CD4-positive, alpha-beta T cell treated with Interleukin-15 for 1 hour (primary cell): ENCODE measurements around the gene CLDN2.

ENCODE experiments used
- DNase-seq: peaks from one replicate; pipeline ENCODE4 v3.0.0-alpha.2; 2020

Gene CLDN2

GRCh38 chrX:106927023-106927422, 6.8 kb downstream of the CLDN2 start:
- no peak for DNase-seq

DNA sequence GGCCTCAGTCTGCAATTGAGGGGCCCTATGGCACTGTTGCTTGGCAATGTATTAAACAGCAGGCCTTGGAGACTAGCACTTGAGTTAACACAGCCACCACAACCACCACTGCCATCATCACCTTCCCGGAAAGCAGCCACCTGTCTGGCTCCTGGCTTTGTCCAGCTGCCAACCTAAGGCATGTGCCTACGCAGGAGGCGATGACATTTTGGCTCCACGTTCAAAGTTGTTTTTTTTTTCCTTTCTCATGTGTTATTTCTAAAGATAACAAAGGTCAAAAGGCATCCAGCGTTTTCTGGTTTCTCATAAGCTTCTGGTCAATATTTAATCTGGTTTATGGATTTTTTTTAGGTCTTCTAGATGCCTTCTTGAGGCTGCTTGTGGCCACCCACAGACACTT, 7.5 kb downstream of the CLDN2 start:
- DNase-seq: no peak

GRCh38 chrX:106928227-106928626, 8.0 kb downstream of the CLDN2 start:
- DNase-seq: no peak

DNA sequence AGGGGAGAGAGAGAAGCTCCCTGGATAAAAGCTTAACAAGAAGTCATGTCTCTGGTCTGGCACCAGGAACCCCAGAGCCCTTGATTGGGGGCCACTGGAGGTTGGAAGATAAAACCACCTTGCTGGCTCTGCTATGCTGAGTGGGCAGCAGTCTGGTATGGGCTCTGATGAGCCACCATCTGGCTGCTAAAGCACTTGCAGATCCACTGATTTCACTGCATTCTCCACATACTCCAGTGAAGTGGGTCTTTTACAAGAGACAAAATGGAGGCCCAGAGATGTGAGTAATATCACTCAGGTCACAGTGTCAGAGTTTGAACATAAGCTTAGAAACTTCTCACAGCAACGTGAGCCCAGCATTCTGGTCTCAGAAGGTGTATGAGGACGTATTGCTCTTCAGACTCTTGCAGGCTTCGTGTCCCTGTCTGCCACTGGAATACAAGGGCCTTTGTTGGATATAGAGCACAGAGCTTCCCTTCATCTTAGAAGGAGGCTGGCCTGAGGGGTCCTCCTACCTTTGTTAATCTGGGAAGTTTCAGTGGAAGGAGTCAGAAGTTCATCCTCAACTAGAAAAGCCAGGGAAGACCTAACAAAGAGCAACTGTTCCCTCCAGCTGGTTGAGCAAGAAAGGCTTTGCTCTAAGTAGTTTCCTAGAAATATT, 11.8 kb downstream of the CLDN2 start:
- no peak for DNase-seq

DNA sequence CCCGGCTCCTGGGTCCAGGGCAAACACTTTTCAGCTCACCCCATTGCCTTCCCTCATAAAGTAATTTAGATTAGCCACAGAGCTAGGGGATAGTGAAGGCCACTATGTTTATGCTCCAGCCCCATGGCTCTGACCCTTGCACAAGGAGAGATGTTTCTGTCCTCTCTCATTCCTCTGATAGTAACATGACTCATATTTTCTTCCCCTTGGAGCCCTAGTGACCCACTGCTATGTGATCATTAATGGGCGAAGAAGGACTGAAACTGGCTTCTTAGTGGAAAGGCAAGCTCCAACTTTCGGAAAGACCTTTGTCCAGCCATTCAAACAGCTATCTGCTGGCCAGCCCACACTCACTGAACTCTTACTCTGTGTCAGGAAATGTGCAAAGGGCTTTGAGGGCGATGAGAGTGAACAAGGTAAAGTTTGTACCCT, 12.3 kb downstream of the CLDN2 start:
- no peak for DNase-seq

DNA sequence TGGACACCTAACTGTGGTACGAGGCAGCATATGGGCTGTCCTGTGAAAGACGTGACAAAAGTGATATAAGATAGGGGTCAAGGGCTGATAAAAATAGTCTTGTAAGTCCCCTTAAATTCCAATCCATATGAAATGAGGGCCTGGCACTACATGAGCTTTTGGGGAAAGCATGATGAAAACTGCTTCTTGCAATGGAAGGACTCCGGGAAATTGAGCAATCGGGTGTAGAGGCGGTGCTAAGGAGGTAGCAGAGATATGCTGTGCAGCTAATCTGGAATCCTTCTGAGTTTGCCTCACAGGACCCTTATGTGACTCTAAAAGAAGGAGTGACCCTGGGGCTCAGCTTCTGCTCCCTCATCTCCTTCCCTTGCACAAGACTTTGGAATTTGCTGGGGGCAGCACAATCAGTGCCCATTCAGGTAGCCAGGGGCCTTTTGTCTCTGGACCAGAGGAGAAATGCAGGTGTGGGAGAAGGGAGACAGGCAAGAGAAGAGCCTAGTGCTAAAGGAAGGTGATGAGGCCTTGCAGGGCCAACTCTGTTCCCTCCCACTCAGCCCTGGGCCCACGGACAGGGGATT, 12.8 kb downstream of the CLDN2 start:
- no peak for DNase-seq

DNA sequence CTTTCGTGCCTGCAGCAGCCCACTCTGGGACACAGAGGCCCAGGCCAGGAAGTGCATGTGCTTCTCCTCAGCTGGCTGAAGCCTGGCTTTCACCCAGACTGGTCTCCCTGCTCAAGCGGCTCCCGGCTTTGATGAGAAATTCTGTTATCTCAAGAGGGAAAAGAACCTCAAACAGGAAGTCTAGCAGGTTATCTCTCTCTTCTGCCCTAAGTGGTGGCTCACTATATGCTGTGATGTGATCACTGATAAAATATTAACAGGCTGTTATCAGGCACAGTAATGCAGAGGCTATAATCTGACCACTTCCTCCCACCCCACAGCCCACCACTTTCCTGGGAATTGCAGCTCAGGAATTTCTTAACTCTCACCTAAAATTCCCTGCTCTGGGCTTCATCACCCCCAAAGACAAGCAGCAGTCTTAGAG, 13.3 kb downstream of the CLDN2 start:
- DNase-seq: no peak

GRCh38 chrX:106935175-106935574, 15.0 kb downstream of the CLDN2 start:
- no peak for DNase-seq

DNA sequence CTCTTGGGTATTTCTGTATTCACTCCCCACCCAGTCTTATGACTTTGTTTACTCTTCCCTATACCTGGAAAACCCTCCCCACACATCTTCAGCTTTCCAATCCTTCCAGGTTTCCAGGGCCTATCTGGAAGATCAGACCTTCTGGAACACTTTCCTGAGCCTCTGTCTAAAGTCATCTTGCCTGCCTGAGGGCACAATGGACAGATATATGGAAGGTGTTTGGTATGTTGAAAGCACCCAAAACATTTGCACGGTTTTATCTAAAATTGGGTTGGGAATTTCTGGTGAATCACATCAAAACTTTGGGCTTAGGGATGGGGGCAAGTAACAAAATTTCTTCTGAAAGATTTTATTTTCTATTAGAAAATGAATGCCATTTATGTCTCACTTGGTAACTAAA, 16.0 kb downstream of the CLDN2 start:
- DNase-seq: no peak

DNA sequence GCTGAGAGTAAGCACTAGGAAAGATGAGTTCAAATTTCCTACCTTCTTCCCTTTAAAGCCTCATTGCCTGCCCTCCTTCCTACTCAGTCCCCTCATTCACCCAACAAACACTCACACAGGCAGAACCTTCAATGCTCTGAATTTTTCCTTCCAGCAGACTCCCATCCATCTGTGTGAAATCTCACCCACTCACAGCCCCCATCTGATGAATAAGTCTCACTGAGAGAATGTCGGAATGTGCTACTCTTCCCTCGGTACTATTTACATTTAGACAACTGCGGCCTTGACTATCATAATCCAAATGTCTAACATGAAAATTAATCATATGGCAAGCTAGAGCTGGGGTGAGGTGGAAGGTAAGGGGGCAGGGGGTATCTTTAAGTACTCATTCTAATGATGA, 19.4 kb downstream of the CLDN2 start:
- no peak for DNase-seq

- DNase-seq: no peak
These were observed 19.9 kb downstream of the CLDN2 start for GRCh38 chrX:106940068-106940467.

DNA sequence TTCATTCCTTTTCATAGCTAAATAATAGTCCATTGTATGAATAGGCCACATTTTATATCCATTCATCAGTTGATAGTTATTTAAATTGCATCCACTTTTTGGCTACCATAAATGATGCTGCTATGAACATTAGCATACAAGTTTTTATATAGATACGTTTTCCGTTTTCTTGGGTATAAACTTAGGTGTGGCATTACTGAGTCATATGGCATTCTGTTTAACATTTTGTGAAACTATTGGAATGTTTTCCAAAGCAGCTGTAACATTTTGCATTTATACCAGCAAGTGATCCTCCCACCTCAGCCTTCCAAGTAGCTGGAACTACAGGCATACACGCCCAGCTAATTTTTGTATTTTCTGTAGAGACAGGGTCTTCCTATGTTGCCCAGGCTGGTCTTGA, 26.3 kb downstream of the CLDN2 start:
- no peak for DNase-seq

GRCh38 chrX:106948641-106949040, 28.4 kb downstream of the CLDN2 start:
- no peak for DNase-seq

GRCh38 chrX:106949366-106949765, 29.2 kb downstream of the CLDN2 start:
- DNase-seq: no peak

- no peak for DNase-seq
These were observed 30.2 kb downstream of the CLDN2 start for GRCh38 chrX:106950381-106950780.

DNA sequence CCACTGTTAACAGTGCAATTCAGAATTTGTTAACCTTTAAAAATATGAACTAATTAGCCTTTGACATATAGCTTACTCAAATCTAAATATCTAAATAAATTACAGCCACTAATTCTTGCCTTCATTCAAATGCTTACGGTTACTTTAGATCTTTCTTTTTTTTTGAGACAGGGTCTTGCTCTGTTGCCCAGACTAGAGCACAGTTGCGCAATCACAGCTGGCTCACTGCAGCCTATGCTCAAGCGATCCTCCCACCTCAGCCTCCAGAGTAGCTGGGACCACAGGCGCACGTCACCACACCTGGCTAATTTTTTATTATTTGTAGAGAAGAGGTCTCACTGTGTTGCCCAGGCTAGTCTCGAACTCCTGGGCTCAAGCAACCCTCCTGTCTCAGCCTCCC, 31.0 kb downstream of the CLDN2 start:
- DNase-seq: no peak

- DNase-seq: no peak
These were observed 31.9 kb downstream of the CLDN2 start for GRCh38 chrX:106952089-106952488.

GRCh38 chrX:106952538-106952937, 32.3 kb downstream of the CLDN2 start:
- DNase-seq: no peak

- DNase-seq: no peak
These were observed 32.8 kb downstream of the CLDN2 start for GRCh38 chrX:106952988-106953387.

DNA sequence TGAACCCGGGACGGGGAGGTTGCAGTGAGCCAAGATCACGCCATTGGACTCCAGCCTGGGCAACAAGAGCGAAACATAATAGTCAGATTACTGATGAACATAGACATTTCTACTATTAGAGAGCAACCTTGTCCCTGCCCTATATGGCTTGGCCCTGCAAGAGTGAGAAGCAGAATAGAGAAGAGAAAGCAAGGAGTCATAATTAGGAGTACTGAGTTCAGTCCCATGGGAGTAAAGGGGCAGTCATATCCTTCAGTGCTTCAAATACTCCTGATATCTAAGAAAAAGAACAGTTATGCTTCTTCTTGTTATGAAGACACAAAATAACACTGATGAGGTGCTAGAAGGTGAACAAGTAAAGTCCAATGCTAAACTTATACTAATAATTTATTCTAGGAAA, 33.8 kb downstream of the CLDN2 start:
- no peak for DNase-seq

- DNase-seq: no peak
These were observed 35.0 kb downstream of the CLDN2 start for GRCh38 chrX:106955004-106955772.

DNA sequence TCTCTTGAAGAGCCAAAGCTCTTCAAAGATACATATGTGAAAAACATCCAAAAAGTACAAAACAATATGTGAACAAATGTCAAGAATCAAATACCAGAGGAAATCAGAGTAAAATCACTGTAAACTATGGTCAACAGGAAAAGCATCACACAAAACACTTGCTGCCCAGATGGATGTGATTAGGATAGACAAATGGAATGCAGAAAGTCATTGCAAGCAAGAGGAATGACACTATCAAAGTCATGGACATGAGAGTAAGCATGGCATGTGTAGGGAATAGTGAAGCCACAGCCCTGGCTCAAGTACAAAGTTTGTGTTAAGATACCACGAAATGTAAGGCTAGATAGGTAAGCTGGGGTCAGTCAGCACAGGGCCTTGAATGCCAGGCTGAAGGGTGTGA, 37.7 kb downstream of the CLDN2 start:
- DNase-seq: no peak

- no peak for DNase-seq
These were observed 39.7 kb downstream of the CLDN2 start for GRCh38 chrX:106959901-106960300.

DNA sequence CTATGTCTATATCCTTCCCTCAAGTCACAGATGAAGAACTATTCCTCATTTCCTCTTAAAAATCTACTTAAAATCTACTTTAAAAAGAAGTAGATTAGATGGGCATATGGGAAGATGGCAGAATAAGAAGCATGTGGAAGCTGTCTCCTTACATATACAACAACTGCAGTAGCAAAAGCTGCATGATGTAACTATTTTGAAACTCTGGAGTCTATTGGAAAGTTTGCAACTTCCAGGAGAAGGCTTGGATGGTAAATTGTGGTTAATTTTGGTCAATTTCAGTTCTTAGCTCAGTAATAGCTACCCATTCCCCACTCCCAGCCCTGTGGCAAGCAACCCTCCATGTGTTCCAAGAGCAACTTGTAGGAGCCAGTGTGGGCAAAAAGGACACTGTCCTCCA, 42.9 kb downstream of the CLDN2 start:
- DNase-seq: no peak
